GM08714 (cell line): ENCODE results near the gene NFATC3.

ENCODE experiments used
- H3K4me3 ChIP-seq: fragments of 200-500 bp; sonication (Bioruptor generic); 2 replicates; pipeline ENCODE4 v1.5.1; 2014; ENCODE audit warnings: mild to moderate bottlenecking, low read length, inconsistent platforms
- ZNF274 ChIP-seq: IDR thresholded peaks from 2 replicates; pipeline ENCODE4 v1.6.1; 2012; ENCODE audit warnings: mild to moderate bottlenecking, low read depth, low read length

NFATC3 gene

GRCh38 chr16:68236137-68236825, 151.1 kb downstream of the NFATC3 start:
- H3K4me3 ChIP-seq, result peak overlapping the region; percentile 35; the same call in 1 of the 2 replicates
- no peak for TF ChIP-seq ZNF274

DNA sequence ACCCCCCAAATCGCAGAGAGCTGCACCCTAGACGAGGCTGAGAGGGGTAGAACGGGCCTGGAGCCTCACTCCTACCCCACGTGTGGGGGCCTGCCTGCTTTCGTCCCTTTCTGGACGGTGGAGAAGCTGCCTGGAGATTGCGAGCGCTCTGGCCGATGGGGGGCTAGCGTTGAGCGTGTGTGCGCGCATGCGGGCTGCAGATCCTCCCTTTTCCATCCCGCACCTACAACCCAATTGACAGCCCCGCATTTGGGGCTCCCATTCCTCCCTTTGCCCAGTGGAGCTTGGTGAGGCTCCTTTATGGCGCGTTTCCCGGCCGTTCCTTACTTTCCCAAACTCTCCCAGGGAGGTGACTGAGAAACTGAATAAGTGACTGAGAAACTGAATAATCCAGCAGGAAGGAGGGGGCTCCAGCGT, 151.7 kb downstream of the NFATC3 start:
- H3K4me3 ChIP-seq, result peak overlapping the region; percentile 50; the same call in 1 of the 2 replicates
- TF ChIP-seq ZNF274, result no peak

- H3K4me3 ChIP-seq, result peak overlapping the region; percentile 62; the same call in 1 of the 2 replicates
- no peak for TF ChIP-seq ZNF274
These were observed 152.3 kb downstream of the NFATC3 start for GRCh38 chr16:68237243-68238028.

GRCh38 chr16:68238029-68238345, 152.8 kb downstream of the NFATC3 start:
- H3K4me3 ChIP-seq, result peak overlapping the region; percentile 62; the same call in 1 of the 2 replicates
- no peak for TF ChIP-seq ZNF274

GRCh38 chr16:68242085-68242484, 156.9 kb downstream of the NFATC3 start:
- H3K4me3 ChIP-seq, result no peak overlapping the region
- TF ChIP-seq ZNF274, result no peak

DNA sequence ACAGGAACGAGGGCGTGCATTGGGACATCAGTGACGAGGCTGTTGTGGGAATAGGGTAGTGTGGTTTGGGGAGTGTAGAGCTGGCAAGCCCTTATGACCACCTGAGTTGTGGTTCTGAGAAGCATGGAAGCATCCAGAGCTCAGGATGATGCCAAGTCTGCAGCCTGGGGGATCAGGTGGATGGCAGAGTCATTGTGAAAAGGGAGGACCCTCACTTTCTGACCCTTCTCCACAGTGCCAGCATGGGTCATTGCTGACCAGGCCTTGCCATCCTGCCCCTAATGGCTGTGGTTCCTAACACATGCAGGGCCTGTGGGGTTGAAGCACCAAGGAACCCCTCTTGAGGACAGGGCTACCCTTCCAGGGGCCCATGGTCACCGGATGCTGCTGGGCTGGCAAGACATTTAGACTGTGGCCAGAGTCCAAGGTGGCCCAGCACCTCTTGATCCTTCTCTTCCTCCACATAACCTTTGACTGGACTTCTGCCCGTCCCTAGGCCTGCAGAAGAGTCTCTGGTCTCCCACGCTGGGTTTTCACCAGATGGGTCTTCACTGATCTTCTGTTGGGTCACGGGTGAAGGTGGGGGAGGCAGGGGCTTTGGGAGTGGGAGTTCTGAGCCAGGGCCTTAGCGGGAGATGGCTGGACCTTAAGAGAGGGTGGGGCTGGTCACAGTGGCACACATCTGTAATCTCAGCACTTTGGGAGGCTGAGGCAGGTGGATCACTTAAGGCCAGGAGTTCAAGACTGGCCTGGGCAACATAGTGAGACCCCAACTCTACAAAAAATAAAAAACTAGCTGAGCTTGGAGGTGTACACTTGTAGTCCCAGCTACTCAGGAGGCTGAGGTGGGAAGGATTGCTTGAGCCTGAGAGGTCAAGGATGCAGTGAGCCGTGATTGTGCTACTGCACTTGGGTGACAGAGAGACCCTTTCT, 158.0 kb downstream of the NFATC3 start:
- TF ChIP-seq ZNF274, result no peak
- no peak overlapping the region for H3K4me3 ChIP-seq

- no peak for TF ChIP-seq ZNF274
- peak overlapping the region; percentile 84 for H3K4me3 ChIP-seq
These were observed 159.3 kb downstream of the NFATC3 start for GRCh38 chr16:68244481-68244902.

- TF ChIP-seq ZNF274, result no peak
- peak within 1 kb of the TSS; percentile 84 for H3K4me3 ChIP-seq
These were observed 160.0 kb downstream of the NFATC3 start, which contains the start of gene PLA2G15 for GRCh38 chr16:68244903-68245853. Gene PLA2G15 (plus strand): TSS chr16:68245373. CDS start chr16:68245427, 54 bp downstream.

DNA sequence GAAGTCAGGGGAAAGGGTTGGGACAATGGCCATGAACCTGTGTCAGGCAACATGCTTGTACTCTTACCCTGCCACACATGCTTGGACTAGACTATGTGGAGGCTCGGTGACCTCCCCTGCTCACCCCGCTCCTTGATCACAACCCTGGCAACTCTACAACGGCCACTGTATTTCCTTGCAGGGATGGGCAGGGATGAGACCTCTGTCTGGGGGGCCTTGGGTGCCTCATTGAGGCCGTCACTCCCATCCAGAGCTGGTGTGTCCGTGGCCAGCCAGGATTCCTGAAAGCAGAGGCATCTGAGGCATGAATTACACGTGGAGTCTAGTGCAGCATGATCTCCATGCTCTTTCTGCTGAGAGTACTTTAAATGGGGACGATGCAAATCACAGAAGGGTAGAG, 161.0 kb downstream of the NFATC3 start:
- peak overlapping the region; percentile 80; the same call in 1 of the 2 replicates for H3K4me3 ChIP-seq
- TF ChIP-seq ZNF274, result no peak

GRCh38 chr16:68246666-68247065, 161.5 kb downstream of the NFATC3 start:
- H3K4me3 ChIP-seq, result no peak overlapping the region

GRCh38 chr16:68247400-68247799, 162.2 kb downstream of the NFATC3 start:
- TF ChIP-seq ZNF274, result no peak
- no peak overlapping the region for H3K4me3 ChIP-seq

More at GRCh38 chr16:68246666-68247065, 161.5 kb downstream of the NFATC3 start:
- no peak for TF ChIP-seq ZNF274

DNA sequence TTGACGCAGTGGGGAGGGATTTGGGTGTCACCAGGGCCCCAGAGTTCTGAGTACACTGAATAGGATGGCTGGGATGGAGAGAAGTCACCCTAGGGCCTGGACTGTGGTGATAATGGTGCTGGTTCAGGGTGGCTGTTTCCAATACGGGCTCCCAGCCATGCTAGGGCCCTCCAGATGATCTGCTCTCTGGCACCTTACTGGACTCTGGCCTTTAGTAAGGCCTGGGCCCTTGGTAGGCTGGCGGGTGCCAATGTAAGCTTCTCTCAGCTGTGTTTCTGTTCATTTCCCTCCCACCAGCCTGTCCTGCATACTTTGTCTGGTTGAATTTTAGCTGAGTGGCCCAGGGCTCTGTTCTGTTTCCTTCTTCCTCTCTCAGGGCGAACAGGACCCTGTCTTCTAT, 162.8 kb downstream of the NFATC3 start:
- no peak overlapping the region for H3K4me3 ChIP-seq
- no peak for TF ChIP-seq ZNF274

DNA sequence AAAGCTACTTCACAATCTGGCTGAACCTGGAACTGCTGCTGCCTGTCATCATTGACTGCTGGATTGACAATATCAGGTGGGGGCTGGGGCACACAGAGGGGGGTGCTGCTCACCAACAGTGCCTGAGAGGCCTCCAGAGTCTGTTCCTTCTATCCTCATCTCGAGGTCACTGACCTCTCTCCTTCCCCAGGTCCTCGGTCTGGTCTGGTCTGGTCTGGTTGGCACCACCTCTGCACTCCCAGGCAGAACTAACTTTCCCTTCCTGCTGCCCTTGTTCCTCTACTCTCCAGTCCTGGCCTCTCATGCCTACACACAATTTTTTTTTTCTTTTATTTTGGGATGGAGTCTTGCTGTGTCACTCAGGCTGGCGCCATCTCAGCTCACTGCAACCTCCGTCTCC, 164.2 kb downstream of the NFATC3 start:
- no peak for TF ChIP-seq ZNF274
- H3K4me3 ChIP-seq, result no peak overlapping the region
